ENCODE results near the gene FRMD4B.

DNA sequence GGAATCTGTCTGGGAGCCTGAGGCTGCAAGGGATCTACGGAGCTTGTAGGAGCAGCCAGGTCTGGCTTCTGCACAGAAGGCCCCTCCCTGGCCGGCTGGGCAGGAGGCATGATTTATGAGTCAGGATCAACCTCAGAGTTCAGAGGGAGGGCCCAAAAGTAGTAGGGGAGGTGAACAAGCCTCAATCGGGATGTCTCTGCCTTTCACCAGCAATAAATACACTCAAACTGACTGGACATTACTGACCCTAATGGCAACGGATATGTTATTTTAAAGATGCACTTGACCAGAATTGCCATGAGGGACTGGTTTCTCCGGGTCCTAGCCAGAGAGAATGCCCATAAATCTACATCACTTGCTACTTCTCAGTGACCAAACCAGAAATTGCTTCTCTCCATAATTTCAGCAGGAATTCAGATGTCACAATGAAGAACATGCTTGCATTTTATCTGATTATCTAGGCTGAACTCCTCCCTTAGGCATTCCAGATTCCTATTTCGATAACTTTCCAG is 153.9 kb downstream of the FRMD4B start:
- TF ChIP-seq, protein P1, sequence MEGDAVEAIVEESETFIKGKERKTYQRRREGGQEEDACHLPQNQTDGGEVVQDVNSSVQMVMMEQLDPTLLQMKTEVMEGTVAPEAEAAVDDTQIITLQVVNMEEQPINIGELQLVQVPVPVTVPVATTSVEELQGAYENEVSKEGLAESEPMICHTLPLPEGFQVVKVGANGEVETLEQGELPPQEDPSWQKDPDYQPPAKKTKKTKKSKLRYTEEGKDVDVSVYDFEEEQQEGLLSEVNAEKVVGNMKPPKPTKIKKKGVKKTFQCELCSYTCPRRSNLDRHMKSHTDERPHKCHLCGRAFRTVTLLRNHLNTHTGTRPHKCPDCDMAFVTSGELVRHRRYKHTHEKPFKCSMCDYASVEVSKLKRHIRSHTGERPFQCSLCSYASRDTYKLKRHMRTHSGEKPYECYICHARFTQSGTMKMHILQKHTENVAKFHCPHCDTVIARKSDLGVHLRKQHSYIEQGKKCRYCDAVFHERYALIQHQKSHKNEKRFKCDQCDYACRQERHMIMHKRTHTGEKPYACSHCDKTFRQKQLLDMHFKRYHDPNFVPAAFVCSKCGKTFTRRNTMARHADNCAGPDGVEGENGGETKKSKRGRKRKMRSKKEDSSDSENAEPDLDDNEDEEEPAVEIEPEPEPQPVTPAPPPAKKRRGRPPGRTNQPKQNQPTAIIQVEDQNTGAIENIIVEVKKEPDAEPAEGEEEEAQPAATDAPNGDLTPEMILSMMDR (IDR thresholded peaks at IDR 0.05), result no peak
- TF ChIP-seq POLR2A (IDR thresholded peaks at IDR 0.05), result no peak

All from lower leg skin (tissue), 3 donors.